Spleen (tissue), 7 donors: ENCODE results near the gene CTXN3.

Experiments used
- POLR2A ChIP-seq, 3 donors: fragments of 450-650 bp; IDR thresholded peaks; one replicate each; pipeline ENCODE4 v1.5.1; 2017; ENCODE audit warnings: antibody characterized with exemption in 3 of 3, mild to moderate bottlenecking in 1 of 3
- POLR2AphosphoS5 ChIP-seq, 3 donors: sonication (generic); formaldehyde crosslinking; IDR thresholded peaks; one replicate each; pipeline ENCODE4 v1.5.1; 2017; ENCODE audit warnings: antibody characterized with exemption in 3 of 3
- TF ChIP-seq, protein P1 (sequence below), 11 experiments: fragments of 200-600 bp in 7 of 11; fragments of 450-650 bp in 4 of 11; sonication (generic) in 4 of 11; IDR thresholded peaks in 8 of 11; conservative IDR thresholded peaks in 3 of 11; 1 replicate in 7 of 11; 2 replicates in 4 of 11; pipeline versions ENCODE4 v1.4.0 to v1.8.0; 2016 to 2021; ENCODE audit warnings: antibody characterized with exemption in 11 of 11, inconsistent platforms in 4 of 11, mild to moderate bottlenecking in 1 of 11
- donor health status: DM: no; HTN: no; CAD: no; lungs with moderate emphysema.
- donor health status: DM: no; HTN: no; CAD: no.
- donor health status: DM: no; HTN: no; CAD: no.

DNA sequence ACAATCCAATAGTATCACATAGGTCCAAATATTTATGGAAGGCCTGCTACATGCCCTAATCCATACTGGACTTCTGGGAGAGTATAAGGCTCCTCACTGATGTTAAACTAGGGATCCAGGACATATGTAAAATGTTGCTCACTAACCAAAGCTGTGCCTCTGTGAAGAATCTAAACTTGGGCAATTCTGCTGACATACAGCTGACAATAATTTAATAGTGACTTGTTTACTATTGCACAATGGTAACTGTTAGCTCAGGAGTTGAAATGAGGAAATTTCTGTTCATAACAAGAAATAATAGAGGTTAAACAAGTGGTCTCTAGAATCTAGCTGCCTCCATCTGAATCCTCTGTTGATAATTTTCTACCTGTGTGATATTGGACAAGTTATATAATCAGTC is 14.9 kb upstream of the CTXN3 start:
- TF ChIP-seq, protein P1, sequence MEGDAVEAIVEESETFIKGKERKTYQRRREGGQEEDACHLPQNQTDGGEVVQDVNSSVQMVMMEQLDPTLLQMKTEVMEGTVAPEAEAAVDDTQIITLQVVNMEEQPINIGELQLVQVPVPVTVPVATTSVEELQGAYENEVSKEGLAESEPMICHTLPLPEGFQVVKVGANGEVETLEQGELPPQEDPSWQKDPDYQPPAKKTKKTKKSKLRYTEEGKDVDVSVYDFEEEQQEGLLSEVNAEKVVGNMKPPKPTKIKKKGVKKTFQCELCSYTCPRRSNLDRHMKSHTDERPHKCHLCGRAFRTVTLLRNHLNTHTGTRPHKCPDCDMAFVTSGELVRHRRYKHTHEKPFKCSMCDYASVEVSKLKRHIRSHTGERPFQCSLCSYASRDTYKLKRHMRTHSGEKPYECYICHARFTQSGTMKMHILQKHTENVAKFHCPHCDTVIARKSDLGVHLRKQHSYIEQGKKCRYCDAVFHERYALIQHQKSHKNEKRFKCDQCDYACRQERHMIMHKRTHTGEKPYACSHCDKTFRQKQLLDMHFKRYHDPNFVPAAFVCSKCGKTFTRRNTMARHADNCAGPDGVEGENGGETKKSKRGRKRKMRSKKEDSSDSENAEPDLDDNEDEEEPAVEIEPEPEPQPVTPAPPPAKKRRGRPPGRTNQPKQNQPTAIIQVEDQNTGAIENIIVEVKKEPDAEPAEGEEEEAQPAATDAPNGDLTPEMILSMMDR (IDR thresholded peaks at IDR 0.05 in 8 of 11, conservative IDR thresholded peaks at IDR 0.05 in 3 of 11) = no peak
- no peak for TF ChIP-seq POLR2A (IDR thresholded peaks at IDR 0.05)
- no peak for TF ChIP-seq POLR2AphosphoS5 (IDR thresholded peaks at IDR 0.05)
